ENCODE measurements around the gene BRI3BP. TPM values are rescaled to one million over a fixed set of nuclear protein-coding genes. Genes with fewer than 3 reads are reported as not detected.

The BRI3BP gene
- 23.3 and 23.7 TPM in 2 replicates for total RNA-seq (2014; rRNA removed; shearing (Covaris generic))
- 22.1 and 29.8 TPM in 2 replicates for polyA plus RNA-seq (2014; cell fraction: nucleus; rRNA removed)

- DNase-seq (ENCODE audit: extremely low read depth, low read depth): peak; percentile 40
Measured at GRCh38 chr12:124993626-124994436, at the start of gene BRI3BP. Gene BRI3BP (plus strand): TSS chr12:124993645. CDS start chr12:124993791, 146 bp downstream.

GRCh38 chr12:124946447-124946793 lies 47.0 kb upstream of the BRI3BP start:
- no peak for DNase-seq (ENCODE audit: extremely low read depth, low read depth)

- DNase-seq (ENCODE audit: extremely low read depth, low read depth): no peak
Measured at GRCh38 chr12:124947013-124947412, 46.4 kb upstream of the BRI3BP start.

GRCh38 chr12:124947561-124948398 lies 45.7 kb upstream of the BRI3BP start:
- no peak for DNase-seq (ENCODE audit: extremely low read depth, low read depth)

GRCh38 chr12:124949066-124949465 lies 44.4 kb upstream of the BRI3BP start:
- no peak for DNase-seq (ENCODE audit: extremely low read depth, low read depth)

- no peak for DNase-seq (ENCODE audit: extremely low read depth, low read depth)
Measured at GRCh38 chr12:124949779-124950728, 43.4 kb upstream of the BRI3BP start.

- DNase-seq (ENCODE audit: extremely low read depth, low read depth): no peak
Measured at GRCh38 chr12:124952295-124952694, 41.1 kb upstream of the BRI3BP start.

- DNase-seq (ENCODE audit: extremely low read depth, low read depth): no peak
Measured at GRCh38 chr12:124952801-124953200, 40.6 kb upstream of the BRI3BP start.

- no peak for DNase-seq (ENCODE audit: extremely low read depth, low read depth)
Measured at GRCh38 chr12:124953689-124954405, 39.6 kb upstream of the BRI3BP start.

- DNase-seq (ENCODE audit: extremely low read depth, low read depth): no peak
Measured at GRCh38 chr12:124954771-124955170, 38.7 kb upstream of the BRI3BP start.

GRCh38 chr12:124956571-124956970 lies 36.9 kb upstream of the BRI3BP start:
- no peak for DNase-seq (ENCODE audit: extremely low read depth, low read depth)

- no peak for DNase-seq (ENCODE audit: extremely low read depth, low read depth)
Measured at GRCh38 chr12:124961055-124961454, 32.4 kb upstream of the BRI3BP start.

GRCh38 chr12:124963211-124963610 lies 30.2 kb upstream of the BRI3BP start:
- no peak for DNase-seq (ENCODE audit: extremely low read depth, low read depth)

- DNase-seq (ENCODE audit: extremely low read depth, low read depth): no peak
Measured at GRCh38 chr12:124964251-124964650, 29.2 kb upstream of the BRI3BP start.

- DNase-seq (ENCODE audit: extremely low read depth, low read depth): no peak
Measured at GRCh38 chr12:124964836-124965462, 28.5 kb upstream of the BRI3BP start.

GRCh38 chr12:124967016-124967739 lies 26.3 kb upstream of the BRI3BP start:
- DNase-seq (ENCODE audit: extremely low read depth, low read depth): no peak

GRCh38 chr12:124968656-124969055 lies 24.8 kb upstream of the BRI3BP start:
- DNase-seq (ENCODE audit: extremely low read depth, low read depth): no peak

- DNase-seq (ENCODE audit: extremely low read depth, low read depth): no peak
Measured at GRCh38 chr12:124970647-124971402, 22.6 kb upstream of the BRI3BP start.
